GM23248 (cell line): ENCODE data around the gene AGXT.

Experiments used
- EZH2 ChIP-seq: fragments of 200-600 bp; sonication (generic); IDR thresholded peaks from 2 replicates; pipeline ENCODE4 v1.6.1; 2018; ENCODE audit warnings: antibody characterized with exemption, mild to moderate bottlenecking; ENCODE audit not compliant: insufficient read depth, poor library complexity, severe bottlenecking
- EZH2phosphoT487 ChIP-seq: fragments of 200-600 bp; sonication (generic); IDR thresholded peaks from 2 replicates; pipeline ENCODE4 v1.6.1; 2018; ENCODE audit warnings: antibody characterized with exemption, moderate library complexity, mild to moderate bottlenecking, low read depth; ENCODE audit not compliant: insufficient read depth

- TF ChIP-seq EZH2 (no peak), EZH2phosphoT487 (no peak)
Measured at GRCh38 chr2:240876035-240876474, 7.4 kb downstream of the AGXT start.
